A549 (cell line): ENCODE results near the gene AMMECR1. TPM values are rescaled to one million over a fixed set of nuclear protein-coding genes. Genes with fewer than 3 reads are reported as not detected.

ENCODE experiments used
- ATAC-seq, 2 experiments: fragments of 200-7000 bp in 1 of 2; fragments of >200 bp in 1 of 2; cut with Nextera tagmentation in 1 of 2; cut with Tn5 transposase in 1 of 2; 3 replicates each; pipeline versions ENCODE4 v1.8.0 to v1.9.1; 2018 to 2020; ENCODE audit warnings: mild to moderate bottlenecking in 1 of 2, moderate library complexity in 1 of 2
- CTCF ChIA-PET: fragments of 300-600 bp; sonication (Branson Sonifier 250); formaldehyde crosslinking; extraction: SDS; loops from one replicate; lab custom pipeline; 2021; ENCODE audit warnings: antibody characterized with exemption, inconsistent platforms; lab: Yijun Ruan, JAX
- POLR2A ChIA-PET: fragments of 350-600 bp; formaldehyde crosslinking; extraction: SDS; loops from one replicate; lab custom pipeline; 2021; ENCODE audit warnings: antibody characterized with exemption, inconsistent platforms; lab: Yijun Ruan, JAX
- DNase-seq, 2 experiments: peaks; one replicate each; pipeline versions ENCODE4 v3.0.0 to v3.0.0-alpha.2; 2011 to 2016; ENCODE audit warnings: low read depth in 1 of 2, low spot score in 1 of 2
- FAIRE-seq: peaks from 2 replicates; lab custom pipeline; 2011; peaks lifted over from hg19 to GRCh38; lab: Jason Lieb, UNC
- H3K27ac ChIP-seq, 2 experiments: fragments of >200 bp; sonication (Bioruptor Twin); formaldehyde crosslinking; 3 replicates each; pipeline ENCODE4 v1.5.1; 2016 to 2017
- H3K4me1 ChIP-seq: fragments of >200 bp; sonication (Bioruptor Twin); formaldehyde crosslinking; 3 replicates; pipeline ENCODE4 v1.6.1; 2016
- H3K4me2 ChIP-seq: fragments of >200 bp; sonication (Bioruptor Twin); formaldehyde crosslinking; 3 replicates; pipeline ENCODE4 v1.6.1; 2016
- H3K4me3 ChIP-seq: fragments of >200 bp; sonication (Bioruptor Twin); formaldehyde crosslinking; 3 replicates; pipeline ENCODE4 v1.5.1; 2016
- H3K9me3 ChIP-seq: fragments of >200 bp; sonication (Bioruptor Twin); formaldehyde crosslinking; 3 replicates; pipeline ENCODE4 v1.6.1; 2016
- GATA3 ChIP-seq: IDR thresholded peaks from 2 replicates; pipeline ENCODE4 v1.6.1; 2012; ENCODE audit warnings: borderline replicate concordance
- HOXA7 ChIP-seq: fragments of 250-450 bp; sonication (Bioruptor Pico); IDR thresholded peaks from 2 replicates; pipeline ENCODE4 v1.5.0; 2020; ENCODE audit warnings: mild to moderate bottlenecking, moderate library complexity
- HOXB13 ChIP-seq: fragments of 250-450 bp; sonication (Bioruptor Pico); IDR thresholded peaks from 2 replicates; pipeline ENCODE4 v1.5.0; 2020; ENCODE audit warnings: low read depth, mild to moderate bottlenecking, moderate library complexity
- KDM1A ChIP-seq: fragments of 200-600 bp; sonication (generic); IDR thresholded peaks from 2 replicates; pipeline ENCODE4 v1.6.1; 2016; ENCODE audit warnings: low read depth, mild to moderate bottlenecking
- KDM5A ChIP-seq: fragments of 200-600 bp; sonication (generic); IDR thresholded peaks from 2 replicates; pipeline ENCODE4 v1.6.1; 2016; ENCODE audit warnings: antibody characterized with exemption, mild to moderate bottlenecking
- MAFK ChIP-seq: fragments of 450-650 bp; IDR thresholded peaks from 2 replicates; pipeline ENCODE4 v1.6.1; 2014; ENCODE audit not compliant: partially characterized antibody
- MYC ChIP-seq: IDR thresholded peaks from 2 replicates; pipeline ENCODE4 v1.6.1; 2012; ENCODE audit warnings: mild to moderate bottlenecking, inconsistent platforms, low read length, improper control_type of control experiment, borderline replicate concordance
- NFE2L2 ChIP-seq: fragments of 150-350 bp; conservative IDR thresholded peaks from 2 replicates; pipeline ENCODE4 v1.6.1; 2014; ENCODE audit warnings: low read length
- NPAS2 ChIP-seq: fragments of 250-450 bp; sonication (Bioruptor Pico); IDR thresholded peaks from 2 replicates; pipeline ENCODE4 v1.8.0; 2022; ENCODE audit warnings: mild to moderate bottlenecking, moderate library complexity, borderline replicate concordance
- RAD21 ChIP-seq, 2 experiments: fragments of >200 bp in 1 of 2; sonication (Bioruptor Twin) in 1 of 2; formaldehyde crosslinking in 1 of 2; IDR thresholded peaks in 1 of 2; conservative IDR thresholded peaks in 1 of 2; 2 replicates in 1 of 2; 3 replicates in 1 of 2; pipeline ENCODE4 v1.6.1; 2012 to 2018; ENCODE audit warnings: inconsistent platforms in 1 of 2
- SMC3 ChIP-seq: fragments of >200 bp; sonication (Bioruptor Twin); formaldehyde crosslinking; IDR thresholded peaks from 3 replicates; pipeline ENCODE4 v1.6.1; 2018; ENCODE audit warnings: inconsistent platforms
- SREBF2 ChIP-seq: fragments of 450-650 bp; IDR thresholded peaks from 2 replicates; pipeline ENCODE4 v1.6.1; 2014; ENCODE audit warnings: mild to moderate bottlenecking, moderate library complexity
- ZFP36 ChIP-seq: fragments of 450-650 bp; IDR thresholded peaks from 2 replicates; pipeline ENCODE4 v1.6.1; 2014; ENCODE audit warnings: borderline replicate concordance; ENCODE audit not compliant: partially characterized antibody
- ZNF302 ChIP-seq: fragments of 250-450 bp; sonication (Bioruptor Pico); IDR thresholded peaks from 2 replicates; pipeline ENCODE4 v1.9.0; 2021; ENCODE audit warnings: inconsistent platforms, mild to moderate bottlenecking, moderate library complexity
- WGBS: methylation state at CpG from one replicate; pipeline ENCODE4 v1.1.6; 2017; ENCODE audit errors: missing lambda C conversion rate; 5-methylcytosine and 5-hydroxymethylcytosine counted together
- polyA plus RNA-seq, 4 experiments: library from polyadenylated mRNA; depleted of rRNA in 3 of 4; stranded (reverse); fragments of >200 nt; fragmentation: RNase III in 1 of 4; extraction: RNeasy Plus Mini Kit Qiagen cat#74134 plus additional on column Dnase treatment in 1 of 4; gene quantifications; 2 replicates in 3 of 4; 3 replicates in 1 of 4; pipeline ENCODE4 v1.2.3, GENCODE V29; 2011 to 2017
- small RNA-seq, 6 experiments: library from RNA; depleted of rRNA; stranded (forward); fragments of <200 nt; gene quantifications; one replicate each; pipeline ENCODE3, GENCODE V24; 2012
- TF ChIP-seq, protein P1 (sequence below): fragments of >200 bp; sonication (Bioruptor Twin); formaldehyde crosslinking; IDR thresholded peaks from 3 replicates; pipeline ENCODE4 v1.5.1; 2016

Gene AMMECR1
- polyA plus RNA-seq, 2 of the 4 experiments (the other 2 are of a cell fraction): 7.9 to 13.7 TPM

DNA sequence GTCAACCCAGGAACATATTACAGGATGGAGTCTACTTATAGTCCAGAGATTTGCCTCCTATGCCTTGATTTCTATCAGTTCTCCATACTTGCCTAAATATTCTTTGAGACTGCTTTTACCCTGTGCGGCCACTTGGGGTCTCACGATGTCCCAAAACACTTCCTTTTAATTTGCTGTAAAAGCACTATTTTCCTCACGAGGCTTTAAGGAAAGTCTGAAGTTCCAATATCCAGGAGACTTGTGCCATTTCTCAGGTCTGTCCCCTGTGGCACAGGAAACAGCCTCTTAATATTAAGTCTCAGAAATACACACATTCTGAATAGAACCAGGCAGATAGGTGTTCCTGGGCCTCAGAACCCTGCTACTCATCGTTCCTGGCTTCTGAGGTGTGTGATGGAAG is 172.0 kb downstream of the AMMECR1 start:
- CTCF ChIA-PET: interaction anchor here (0.6 to 10.9 kb wide), 53 partner anchors 9 to 432 kb away, joined by 3 to 130 read pairs (median 5); partner anchors contain the start of gene TMEM164
- ATAC-seq (peak; percentile 71 to 84), DNase-seq (peak; percentile 13 to 36)
- peaks cover 21% of the 10 kb centered on the region for H3K4me1 ChIP-seq
- TF ChIP-seq KDM1A: no peak
- TF ChIP-seq, protein P1, sequence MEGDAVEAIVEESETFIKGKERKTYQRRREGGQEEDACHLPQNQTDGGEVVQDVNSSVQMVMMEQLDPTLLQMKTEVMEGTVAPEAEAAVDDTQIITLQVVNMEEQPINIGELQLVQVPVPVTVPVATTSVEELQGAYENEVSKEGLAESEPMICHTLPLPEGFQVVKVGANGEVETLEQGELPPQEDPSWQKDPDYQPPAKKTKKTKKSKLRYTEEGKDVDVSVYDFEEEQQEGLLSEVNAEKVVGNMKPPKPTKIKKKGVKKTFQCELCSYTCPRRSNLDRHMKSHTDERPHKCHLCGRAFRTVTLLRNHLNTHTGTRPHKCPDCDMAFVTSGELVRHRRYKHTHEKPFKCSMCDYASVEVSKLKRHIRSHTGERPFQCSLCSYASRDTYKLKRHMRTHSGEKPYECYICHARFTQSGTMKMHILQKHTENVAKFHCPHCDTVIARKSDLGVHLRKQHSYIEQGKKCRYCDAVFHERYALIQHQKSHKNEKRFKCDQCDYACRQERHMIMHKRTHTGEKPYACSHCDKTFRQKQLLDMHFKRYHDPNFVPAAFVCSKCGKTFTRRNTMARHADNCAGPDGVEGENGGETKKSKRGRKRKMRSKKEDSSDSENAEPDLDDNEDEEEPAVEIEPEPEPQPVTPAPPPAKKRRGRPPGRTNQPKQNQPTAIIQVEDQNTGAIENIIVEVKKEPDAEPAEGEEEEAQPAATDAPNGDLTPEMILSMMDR: peak; percentile 45
- TF ChIP-seq MYC: no peak
- no peak for TF ChIP-seq ZNF302 (CRISPR knock-in tag)
- TF ChIP-seq SMC3: peak; percentile 39
- TF ChIP-seq ZFP36: no peak
- peak; percentile 82 for TF ChIP-seq MAFK
- TF ChIP-seq SREBF2: no peak
- peak; percentile 29 to 45; a peak in 3 of 5 replicates for TF ChIP-seq RAD21 (conservative IDR thresholded peaks at IDR 0.05 in 1 of 2, IDR thresholded peaks at IDR 0.05 in 1 of 2)
- TF ChIP-seq, all 56 proteins: peak for 4
- 26% methylated on average over 4 of the region's 4 CpGs for WGBS
- no peak overlapping the region for H3K4me2 ChIP-seq
- no peaks in the 10 kb centered on the region for H3K9me3 ChIP-seq
- H3K4me3 ChIP-seq: no peak overlapping the region
- POLR2A ChIA-PET: no interaction called here
- H3K27ac ChIP-seq: peak overlapping the region; percentile 55 to 60; a peak in 5 of 6 replicates
- no peak for FAIRE-seq

DNA sequence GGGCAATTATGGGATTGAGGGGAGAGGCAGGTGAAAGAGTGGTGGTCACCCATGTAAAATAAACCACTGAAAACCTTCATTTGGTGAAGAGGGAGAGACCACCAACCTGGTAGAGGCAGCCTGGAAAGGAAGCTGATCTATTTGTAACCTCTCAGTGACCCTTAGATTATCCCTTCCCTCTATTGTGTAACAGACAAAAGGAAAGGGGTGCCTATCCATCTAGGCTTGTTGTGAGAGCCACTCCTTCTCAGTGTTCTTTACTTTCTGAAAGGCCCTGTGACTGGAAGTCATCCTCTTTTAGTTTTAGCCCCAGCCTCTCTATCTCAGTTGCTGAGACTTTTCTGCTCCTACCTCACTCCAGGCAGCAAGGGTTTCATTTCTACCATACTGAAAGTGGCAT is 172.6 kb downstream of the AMMECR1 start:
- ATAC-seq (no peak), FAIRE-seq (no peak), DNase-seq (no peak)
- CTCF ChIA-PET: interaction anchor here (0.6 to 10.9 kb wide), 14 partner anchors 8 to 272 kb away, joined by 3 to 130 read pairs (median 12); no protein-coding TSS in a partner anchor
- TF ChIP-seq KDM5A (no peak), HOXA7 (CRISPR knock-in tag) (no peak), NFE2L2 (no peak), GATA3 (no peak), NPAS2 (no peak), HOXB13 (CRISPR knock-in tag) (no peak)
- TF ChIP-seq, protein P1: no peak
- POLR2A ChIA-PET: no interaction called here
- H3K4me1 ChIP-seq: peaks cover 21% of the 10 kb centered on the region
- no peak overlapping the region for H3K4me2 ChIP-seq
- peak overlapping the region; percentile 55 to 60; a peak in 4 of 6 replicates for H3K27ac ChIP-seq
- no peaks in the 10 kb centered on the region for H3K9me3 ChIP-seq
- no peak overlapping the region for H3K4me3 ChIP-seq

Small RNAs within 50 kb of the gene (small RNA-seq; reads per million reads assigned to genes)
- gene GNG5P2 (0 reads per million in 6 experiments), gene SNORD96B (0 to 5.2 (median 1.6) reads per million in 6 experiments)

Other genes with a start within 250 kb of the AMMECR1 start
- 0.04 and 0.12 TPM in 2 replicates for gene RTL9, start 40.8 kb upstream of the AMMECR1 start, polyA plus RNA-seq (2011; rRNA removed)
- 0.05 to 0.06 TPM (median 0.05 TPM) in 3 replicates for gene RTL9, start 40.8 kb upstream of the AMMECR1 start, polyA plus RNA-seq (2017; fragmentation: RNase III; extraction: RNeasy Plus Mini Kit Qiagen cat#74134 plus additional on column Dnase treatment)